ENCODE data around the gene MEX3C. TPM values are rescaled to one million over a fixed set of nuclear protein-coding genes. Genes with fewer than 3 reads are reported as not detected.

Gene MEX3C
- total RNA-seq, 2 experiments from 2014 or later: 40.4 to 45.8 TPM

DNA sequence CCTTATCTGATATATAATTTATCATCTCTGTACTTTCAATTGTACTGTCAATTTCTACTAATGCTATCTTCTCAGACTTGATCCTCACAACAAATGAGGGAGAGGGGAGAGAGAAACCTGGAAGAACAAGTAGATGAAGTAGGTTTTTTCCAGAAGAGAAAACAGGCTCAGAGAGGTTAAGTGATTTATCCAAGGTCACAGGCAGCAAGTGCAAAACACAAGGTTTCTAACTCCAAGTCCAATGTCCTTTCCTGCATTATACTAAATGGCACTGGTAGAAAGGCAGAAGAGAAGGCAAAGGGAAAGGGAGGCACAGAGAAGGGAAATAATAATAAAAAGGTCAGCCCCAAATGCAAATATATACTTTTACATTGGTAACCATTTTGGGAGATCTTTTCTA is 7.5 kb downstream of the MEX3C start:
- CTCF ChIA-PET: no interaction called here
- Mint-ChIP-seq H3K27me3 (ENCODE audit: low read depth) (no peaks in the 10 kb centered on the region), H3K4me1 (ENCODE audit: low read depth) (peaks cover 75% of the 10 kb centered on the region), H3K36me3 (ENCODE audit: low read depth) (peaks cover 48% of the 10 kb centered on the region), H3K4me3 (no peak overlapping the region), H3K27ac (no peak overlapping the region), H3K9me3 (ENCODE audit: insufficient read depth) (no peaks in the 10 kb centered on the region)
- no peak for ATAC-seq
- POLR2A ChIA-PET: no interaction called here
- no peak for DNase-seq

DNA sequence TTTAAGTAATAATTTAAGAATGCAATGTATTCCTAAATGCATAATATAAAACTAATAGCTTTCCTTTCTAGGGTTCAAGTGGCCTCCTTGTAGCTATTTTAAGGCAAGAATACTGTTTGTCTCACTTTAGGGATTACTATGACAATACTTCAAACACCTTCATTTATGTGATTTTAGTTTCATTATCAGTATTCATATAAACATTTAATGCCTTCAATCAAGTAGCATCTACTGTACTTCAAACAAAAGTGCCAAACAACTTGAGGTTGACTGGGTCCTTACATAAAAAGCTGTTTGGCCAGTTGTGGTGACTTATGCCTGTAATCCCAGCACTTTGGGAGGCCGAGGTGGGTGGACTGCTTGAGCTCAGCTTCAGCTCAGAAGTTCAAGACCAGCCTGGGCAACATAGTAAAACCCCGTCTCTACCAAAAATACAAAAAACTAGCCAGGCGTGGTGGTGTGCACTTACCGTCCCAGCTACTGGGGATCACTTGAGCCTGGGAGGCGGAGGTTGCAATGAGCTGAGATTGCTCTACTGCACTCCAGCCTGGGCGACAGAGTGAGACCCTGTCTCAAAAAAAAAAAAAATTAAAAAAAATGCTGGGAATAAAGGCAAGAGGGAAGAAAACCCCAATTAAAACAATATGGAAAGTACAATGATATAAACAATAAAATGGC is 9.3 kb downstream of the MEX3C start:
- DNase-seq (no peak), ATAC-seq (peak; percentile 62)
- ChIA-PET CTCF (interaction anchor here (0.9 to 2.1 kb wide), 5 partner anchors 9 to 35 kb away, joined by 3 to 9 read pairs (median 4); partner anchors contain the start of gene MEX3C), POLR2A (interaction anchor here (0.7 to 1.4 kb wide), 2 partner anchors 8 to 126 kb away, joined by 3 to 16 read pairs; partner anchors contain the start of gene MEX3C)
- Mint-ChIP-seq H3K36me3 (ENCODE audit: low read depth) (peaks cover 46% of the 10 kb centered on the region), H3K27ac (no peak overlapping the region), H3K9me3 (ENCODE audit: insufficient read depth) (no peaks in the 10 kb centered on the region), H3K4me3 (peak overlapping the region; percentile 36), H3K4me1 (ENCODE audit: low read depth) (peaks cover 67% of the 10 kb centered on the region), H3K27me3 (ENCODE audit: low read depth) (no peaks in the 10 kb centered on the region)

DNA sequence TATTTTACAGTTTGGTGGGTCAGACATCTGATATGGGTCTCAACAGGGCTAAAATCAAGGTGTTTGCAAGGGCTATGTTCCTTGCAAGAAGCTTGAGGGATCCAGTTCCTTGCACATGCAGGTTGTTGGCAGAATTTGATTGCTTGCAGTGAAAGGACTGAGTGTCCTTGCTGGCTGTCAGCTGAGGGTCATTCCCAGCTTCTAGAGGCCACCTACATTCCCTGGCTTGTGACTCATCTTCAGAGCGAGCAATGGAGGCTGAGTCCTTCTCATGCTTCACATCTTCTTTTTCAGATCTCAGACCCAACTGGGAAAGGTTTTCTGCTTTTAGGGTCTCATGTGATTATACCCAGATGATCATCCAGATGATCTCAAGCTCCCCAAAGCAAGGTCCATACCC is 12.4 kb downstream of the MEX3C start:
- H3K4me1 Mint-ChIP-seq (ENCODE audit: low read depth): peaks cover 53% of the 10 kb centered on the region
- no peak overlapping the region for H3K27ac Mint-ChIP-seq
- H3K27me3 Mint-ChIP-seq (ENCODE audit: low read depth): no peaks in the 10 kb centered on the region
- ChIA-PET CTCF (interaction anchor here (1.3 kb wide), 1 partner anchor 31 kb away, joined by 4 read pairs; no protein-coding TSS in a partner anchor), POLR2A (interaction anchor here (0.6 to 1.0 kb wide), 3 partner anchors 10 to 31 kb away, joined by 3 to 4 read pairs (median 3); no protein-coding TSS in a partner anchor)
- H3K4me3 Mint-ChIP-seq: no peak overlapping the region
- DNase-seq (no peak), ATAC-seq (no peak)
- peaks cover 43% of the 10 kb centered on the region for H3K36me3 Mint-ChIP-seq (ENCODE audit: low read depth)
- H3K9me3 Mint-ChIP-seq (ENCODE audit: insufficient read depth): no peaks in the 10 kb centered on the region

DNA sequence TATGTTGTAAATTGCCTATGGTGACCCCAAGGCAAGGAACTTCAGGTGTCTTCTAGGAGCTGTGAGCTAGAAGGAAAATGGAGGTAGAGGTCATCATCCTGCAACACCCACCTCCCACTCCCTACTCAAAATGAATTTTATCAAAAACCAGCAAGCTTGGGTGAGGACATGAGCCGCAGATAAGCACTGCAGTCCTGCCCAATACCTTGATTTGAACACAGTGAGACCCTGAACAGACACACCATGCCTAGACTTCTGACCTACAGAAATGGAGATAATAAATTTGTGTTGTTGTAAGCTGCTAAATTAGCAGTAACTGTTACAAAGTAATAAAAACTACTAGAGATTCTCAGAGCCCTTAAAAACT is 13.4 kb downstream of the MEX3C start:
- H3K4me3 Mint-ChIP-seq: no peak overlapping the region

DNA sequence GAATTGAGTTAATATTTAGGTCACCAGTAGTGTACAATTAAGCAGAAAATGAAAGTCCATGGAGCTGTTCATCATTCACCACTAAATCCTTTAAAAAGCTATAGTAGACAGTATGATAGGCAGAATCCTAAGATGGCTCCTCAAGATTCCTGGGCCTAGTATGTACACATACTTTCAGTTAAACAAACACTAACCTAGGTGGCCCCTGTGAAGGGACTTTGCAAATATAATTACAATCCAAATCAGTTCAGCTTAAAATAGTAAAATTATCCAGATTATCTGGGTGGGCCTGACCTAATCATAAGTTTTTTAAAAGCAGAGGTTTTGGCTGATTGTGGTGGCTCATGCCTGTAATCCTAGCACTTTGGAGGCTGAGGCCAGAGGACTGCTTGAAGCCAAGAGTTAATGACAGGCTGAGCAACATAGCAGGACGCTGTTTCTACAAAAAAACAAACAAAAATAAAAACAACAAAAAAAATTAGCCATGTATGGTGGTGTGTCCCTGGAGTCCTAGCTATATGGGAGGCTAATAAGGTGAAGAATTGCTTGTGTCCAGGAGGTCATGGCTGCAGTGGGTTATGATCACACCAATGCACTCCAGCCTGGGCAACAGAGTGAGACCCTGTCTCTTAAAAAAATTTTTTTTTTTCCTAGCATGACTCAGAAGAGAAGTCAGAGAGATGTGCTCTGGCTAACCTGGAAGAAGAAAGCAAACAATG is 13.9 kb downstream of the MEX3C start:
- ATAC-seq (no peak), DNase-seq (no peak)
- Mint-ChIP-seq H3K4me3 (no peak overlapping the region), H3K9me3 (ENCODE audit: insufficient read depth) (no peaks in the 10 kb centered on the region), H3K27ac (no peak overlapping the region), H3K27me3 (ENCODE audit: low read depth) (no peaks in the 10 kb centered on the region), H3K36me3 (ENCODE audit: low read depth) (peaks cover 39% of the 10 kb centered on the region), H3K4me1 (ENCODE audit: low read depth) (peaks cover 44% of the 10 kb centered on the region)
- ChIA-PET CTCF (interaction anchor here (0.9 to 1.6 kb wide), 5 partner anchors 14 to 201 kb away, joined by 3 to 4 read pairs (median 3); no protein-coding TSS in a partner anchor), POLR2A (interaction anchor here (1.0 to 1.7 kb wide), 5 partner anchors 9 to 154 kb away, joined by 3 to 5 read pairs (median 4); partner anchors contain the start of genes MEX3C and SMAD4)

More for the DNA sequence above, 13.4 kb downstream of the MEX3C start:
- Mint-ChIP-seq H3K27me3 (ENCODE audit: low read depth) (no peaks in the 10 kb centered on the region), H3K27ac (no peak overlapping the region), H3K9me3 (ENCODE audit: insufficient read depth) (no peaks in the 10 kb centered on the region), H3K4me1 (ENCODE audit: low read depth) (peaks cover 48% of the 10 kb centered on the region), H3K36me3 (ENCODE audit: low read depth) (peaks cover 40% of the 10 kb centered on the region)
- POLR2A ChIA-PET: interaction anchor here (1.0 to 1.7 kb wide), 4 partner anchors 8 to 30 kb away, joined by 4 to 5 read pairs (median 4); partner anchors contain the start of gene MEX3C
- ATAC-seq (no peak), DNase-seq (no peak)
- CTCF ChIA-PET: interaction anchor here (0.9 to 1.3 kb wide), 4 partner anchors 14 to 201 kb away, joined by 3 to 4 read pairs (median 3); no protein-coding TSS in a partner anchor

DNA sequence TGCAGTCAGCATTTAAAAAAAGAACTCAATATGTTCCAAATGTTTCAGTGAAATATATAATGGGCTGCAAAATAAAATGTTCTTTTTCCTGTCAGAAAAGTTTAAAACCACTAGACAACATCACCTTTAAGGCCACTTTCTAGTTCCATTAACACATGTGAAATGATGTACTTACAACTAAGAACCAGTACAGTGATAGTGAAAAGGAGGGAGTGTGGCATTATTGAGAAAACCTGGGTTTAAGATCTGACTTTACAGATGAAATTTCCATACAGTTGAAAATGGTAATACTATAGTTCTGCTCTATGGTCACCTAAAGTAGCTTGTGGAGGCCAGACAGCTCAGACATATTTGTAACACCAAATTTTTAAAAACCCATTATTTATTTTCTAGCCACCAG is 14.7 kb downstream of the MEX3C start:
- Mint-ChIP-seq H3K27me3 (ENCODE audit: low read depth) (no peaks in the 10 kb centered on the region), H3K4me3 (no peak overlapping the region), H3K36me3 (ENCODE audit: low read depth) (peaks cover 38% of the 10 kb centered on the region), H3K4me1 (ENCODE audit: low read depth) (peaks cover 39% of the 10 kb centered on the region), H3K9me3 (ENCODE audit: insufficient read depth) (no peaks in the 10 kb centered on the region), H3K27ac (no peak overlapping the region)
- DNase-seq (no peak), ATAC-seq (no peak)
- ChIA-PET CTCF (interaction anchor here (1.1 to 1.6 kb wide), 4 partner anchors 12 to 202 kb away, joined by 3 to 4 read pairs (median 3); no protein-coding TSS in a partner anchor), POLR2A (interaction anchor here (1.0 to 1.7 kb wide), 5 partner anchors 9 to 153 kb away, joined by 3 to 5 read pairs (median 3); partner anchors contain the start of gene SMAD4)

DNA sequence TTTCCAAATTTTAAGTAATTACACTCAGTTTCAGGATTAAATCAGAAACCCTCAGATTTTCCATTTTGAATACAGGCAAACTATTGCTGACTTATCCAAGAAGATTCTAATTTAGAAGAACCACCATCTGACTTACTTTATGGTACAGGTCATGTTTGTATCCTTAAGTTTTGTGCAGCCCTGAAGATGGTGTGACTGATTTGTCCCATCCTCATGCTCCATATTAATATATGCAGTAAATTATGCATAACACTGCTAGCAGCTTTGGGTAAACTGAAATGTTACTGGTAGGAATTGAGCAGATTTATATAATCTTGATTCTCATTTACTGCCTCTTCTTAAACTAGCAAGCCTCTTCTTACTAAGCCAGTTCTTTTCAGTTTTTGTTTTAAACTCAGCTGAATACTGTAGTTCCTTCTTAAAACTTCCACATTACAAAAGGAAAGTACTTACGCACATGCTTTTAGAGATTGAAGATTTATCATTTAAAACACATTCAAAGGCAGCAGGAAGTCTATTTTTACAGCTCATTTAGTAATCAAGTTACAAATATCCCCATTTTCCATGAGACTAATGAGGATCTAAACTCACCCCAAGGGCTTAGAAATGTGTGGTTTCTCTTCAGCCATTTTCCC is 25.7 kb downstream of the MEX3C start:
- ChIA-PET POLR2A (interaction anchor here (1.0 kb wide), 1 partner anchor 41 kb away, joined by 4 read pairs; no protein-coding TSS in a partner anchor), CTCF (interaction anchor here (0.7 to 2.2 kb wide), 2 partner anchors 16 to 18 kb away, joined by 3 to 9 read pairs; no protein-coding TSS in a partner anchor)
- ATAC-seq: no peak
- Mint-ChIP-seq H3K36me3 (ENCODE audit: low read depth) (peaks cover 28% of the 10 kb centered on the region), H3K4me1 (ENCODE audit: low read depth) (peaks cover 46% of the 10 kb centered on the region), H3K27ac (no peak overlapping the region), H3K4me3 (no peak overlapping the region), H3K9me3 (ENCODE audit: insufficient read depth) (no peaks in the 10 kb centered on the region), H3K27me3 (ENCODE audit: low read depth) (no peaks in the 10 kb centered on the region)
- DNase-seq: no peak

DNA sequence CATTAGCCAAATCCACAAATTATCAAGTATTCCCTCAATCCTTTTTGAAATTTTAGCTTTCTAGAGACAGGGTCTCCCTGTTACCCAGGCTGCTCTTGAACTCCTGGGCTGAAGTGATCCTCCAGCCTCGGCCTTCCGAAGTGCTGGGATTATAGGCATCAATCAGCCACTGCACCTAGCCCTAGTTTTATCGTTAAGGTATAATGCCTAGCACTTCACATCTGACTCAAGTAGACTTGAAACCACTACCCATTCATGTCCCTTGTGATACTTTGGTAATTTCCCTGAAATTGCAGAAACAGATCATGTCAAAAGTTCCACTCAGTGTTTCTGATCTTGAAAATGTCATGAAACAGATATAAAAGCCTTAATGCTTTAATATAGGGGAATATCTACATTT is 26.3 kb downstream of the MEX3C start:
- DNase-seq: no peak
- no peak for ATAC-seq
- Mint-ChIP-seq H3K4me1 (ENCODE audit: low read depth) (peaks cover 46% of the 10 kb centered on the region), H3K9me3 (ENCODE audit: insufficient read depth) (no peaks in the 10 kb centered on the region), H3K27me3 (ENCODE audit: low read depth) (no peaks in the 10 kb centered on the region), H3K4me3 (no peak overlapping the region), H3K27ac (no peak overlapping the region), H3K36me3 (ENCODE audit: low read depth) (peaks cover 23% of the 10 kb centered on the region)
- CTCF ChIA-PET: interaction anchor here (0.7 to 2.2 kb wide), 2 partner anchors 16 to 17 kb away, joined by 3 to 9 read pairs; no protein-coding TSS in a partner anchor
- POLR2A ChIA-PET: interaction anchor here (1.0 to 1.4 kb wide), 2 partner anchors 25 to 41 kb away, joined by 4 to 7 read pairs; no protein-coding TSS in a partner anchor

DNA sequence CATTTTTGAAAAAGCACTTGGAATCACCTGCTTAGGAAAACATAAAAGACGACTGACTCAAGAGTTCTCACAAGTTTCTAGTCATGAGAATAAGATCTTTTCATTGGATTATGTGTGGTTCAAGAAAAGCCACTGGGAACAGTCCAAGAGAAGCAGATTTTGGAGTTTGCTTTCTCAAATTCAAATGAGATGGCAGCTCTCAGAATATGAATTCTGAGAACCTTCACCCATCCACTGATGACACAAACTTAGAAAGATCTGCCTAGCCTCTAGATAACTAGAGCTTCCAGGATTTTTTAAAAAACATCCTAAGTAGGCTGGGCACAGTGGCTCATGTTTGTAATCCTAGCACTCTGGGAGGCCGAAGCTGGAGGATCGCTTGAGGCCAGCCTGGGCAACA is 26.8 kb downstream of the MEX3C start:
- ChIA-PET CTCF (interaction anchor here (2.2 kb wide), 1 partner anchor 17 kb away, joined by 9 read pairs; no protein-coding TSS in a partner anchor), POLR2A (interaction anchor here (0.7 to 1.4 kb wide), 3 partner anchors 16 to 42 kb away, joined by 4 to 7 read pairs (median 4); no protein-coding TSS in a partner anchor)
- H3K36me3 Mint-ChIP-seq (ENCODE audit: low read depth): peaks cover 19% of the 10 kb centered on the region
- no peaks in the 10 kb centered on the region for H3K27me3 Mint-ChIP-seq (ENCODE audit: low read depth)
- no peaks in the 10 kb centered on the region for H3K9me3 Mint-ChIP-seq (ENCODE audit: insufficient read depth)
- no peak for ATAC-seq
- H3K4me1 Mint-ChIP-seq (ENCODE audit: low read depth): peaks cover 46% of the 10 kb centered on the region
- DNase-seq: no peak
- H3K27ac Mint-ChIP-seq: no peak overlapping the region
- no peak overlapping the region for H3K4me3 Mint-ChIP-seq

DNA sequence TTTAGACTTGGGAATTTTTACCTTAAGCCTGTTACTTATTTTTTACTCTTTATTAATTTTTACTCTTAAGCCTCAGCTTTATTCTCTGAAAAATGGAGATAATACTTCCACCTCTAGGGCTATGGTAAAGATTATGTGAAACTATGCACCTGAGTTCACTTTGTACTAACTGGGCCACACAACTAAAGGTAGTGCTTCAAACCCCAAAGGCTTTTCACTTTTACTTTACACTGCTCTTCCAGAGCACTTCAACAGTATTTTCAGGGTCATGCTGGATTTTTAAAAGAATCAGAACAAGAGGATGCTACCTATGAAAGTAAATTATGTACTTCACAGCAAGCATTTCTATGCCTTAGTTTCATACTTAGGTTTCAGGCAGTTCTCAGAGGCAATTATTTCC is 27.8 kb downstream of the MEX3C start:
- Mint-ChIP-seq H3K36me3 (ENCODE audit: low read depth) (peaks cover 15% of the 10 kb centered on the region), H3K9me3 (ENCODE audit: insufficient read depth) (no peaks in the 10 kb centered on the region), H3K4me3 (no peak overlapping the region), H3K4me1 (ENCODE audit: low read depth) (peaks cover 50% of the 10 kb centered on the region), H3K27me3 (ENCODE audit: low read depth) (no peaks in the 10 kb centered on the region), H3K27ac (peak overlapping the region; percentile 27)
- ATAC-seq (no peak), DNase-seq (no peak)
- CTCF ChIA-PET: interaction anchor here (0.6 to 1.6 kb wide), 5 partner anchors 9 to 25 kb away, joined by 3 to 4 read pairs (median 3); no protein-coding TSS in a partner anchor
- POLR2A ChIA-PET: interaction anchor here (0.9 to 1.4 kb wide), 3 partner anchors 16 to 27 kb away, joined by 4 to 7 read pairs (median 5); no protein-coding TSS in a partner anchor
